Measurements from ENCODE around the gene TTLL4.

The TTLL4 gene

GRCh38 chr2:218713922-218714321, 3.3 kb downstream of the TTLL4 start:
- DNase-seq (ENCODE audit: low spot score): no peak

- no peak for DNase-seq (ENCODE audit: low spot score)
Observed at GRCh38 chr2:218716070-218716469, 5.4 kb downstream of the TTLL4 start.

- no peak for DNase-seq (ENCODE audit: low spot score)
Observed at GRCh38 chr2:218717262-218717661, 6.6 kb downstream of the TTLL4 start.

GRCh38 chr2:218718058-218718457, 7.4 kb downstream of the TTLL4 start:
- DNase-seq (ENCODE audit: low spot score): no peak

- DNase-seq (ENCODE audit: low spot score): no peak
Observed at GRCh38 chr2:218719457-218719856, 8.8 kb downstream of the TTLL4 start.

- DNase-seq (ENCODE audit: low spot score): no peak
Observed at GRCh38 chr2:218720048-218721041, 9.7 kb downstream of the TTLL4 start.

- DNase-seq (ENCODE audit: low spot score): no peak
Observed at GRCh38 chr2:218721488-218721887, 10.9 kb downstream of the TTLL4 start.

- DNase-seq (ENCODE audit: low spot score): no peak
Observed at GRCh38 chr2:218721934-218722333, 11.3 kb downstream of the TTLL4 start.

GRCh38 chr2:218722419-218722818, 11.8 kb downstream of the TTLL4 start:
- DNase-seq (ENCODE audit: low spot score): no peak

- DNase-seq (ENCODE audit: low spot score): no peak
Observed at GRCh38 chr2:218722876-218723785, 12.5 kb downstream of the TTLL4 start.

GRCh38 chr2:218726004-218726574, 15.5 kb downstream of the TTLL4 start:
- no peak for DNase-seq (ENCODE audit: low spot score)

GRCh38 chr2:218727502-218728165, 17.0 kb downstream of the TTLL4 start:
- DNase-seq (ENCODE audit: low spot score): no peak

GRCh38 chr2:218729640-218730039, 19.0 kb downstream of the TTLL4 start:
- DNase-seq (ENCODE audit: low spot score): no peak

GRCh38 chr2:218732052-218732760, 21.6 kb downstream of the TTLL4 start:
- no peak for DNase-seq (ENCODE audit: low spot score)

GRCh38 chr2:218732761-218733158, 22.1 kb downstream of the TTLL4 start:
- DNase-seq (ENCODE audit: low spot score): no peak

- no peak for DNase-seq (ENCODE audit: low spot score)
Observed at GRCh38 chr2:218733171-218734021, 22.8 kb downstream of the TTLL4 start.

GRCh38 chr2:218734190-218734975, 23.7 kb downstream of the TTLL4 start:
- DNase-seq (ENCODE audit: low spot score): no peak

- no peak for DNase-seq (ENCODE audit: low spot score)
Observed at GRCh38 chr2:218736531-218736930, 25.9 kb downstream of the TTLL4 start.

GRCh38 chr2:218743068-218743467, 32.4 kb downstream of the TTLL4 start:
- no peak for DNase-seq (ENCODE audit: low spot score)
